Measurements from ENCODE around the gene SGMS1.

DNA sequence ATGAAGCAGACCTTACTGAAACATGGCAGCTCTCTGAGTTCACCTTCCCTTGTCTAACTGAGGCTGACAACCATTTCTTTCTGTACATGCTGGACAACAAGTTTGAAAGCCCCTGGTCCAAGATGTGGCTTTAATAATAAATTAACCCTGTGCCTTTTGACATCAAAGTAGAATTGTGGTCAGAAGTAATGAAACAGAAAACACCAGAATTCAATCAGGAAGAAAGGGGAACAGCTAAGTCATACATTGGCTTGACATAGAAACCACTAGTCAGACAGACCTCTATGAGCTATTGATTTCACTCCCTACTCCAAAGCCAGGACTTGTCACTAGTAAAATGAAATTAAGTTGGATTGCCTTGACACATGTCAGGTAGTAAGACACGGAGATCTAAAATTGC is 197.3 kb downstream of the SGMS1 start:
- no peak for TF ChIP-seq EZH2phosphoT487 (IDR thresholded peaks at IDR 0.05; ENCODE audit: borderline replicate concordance, low read length)
- TF ChIP-seq, protein P1, sequence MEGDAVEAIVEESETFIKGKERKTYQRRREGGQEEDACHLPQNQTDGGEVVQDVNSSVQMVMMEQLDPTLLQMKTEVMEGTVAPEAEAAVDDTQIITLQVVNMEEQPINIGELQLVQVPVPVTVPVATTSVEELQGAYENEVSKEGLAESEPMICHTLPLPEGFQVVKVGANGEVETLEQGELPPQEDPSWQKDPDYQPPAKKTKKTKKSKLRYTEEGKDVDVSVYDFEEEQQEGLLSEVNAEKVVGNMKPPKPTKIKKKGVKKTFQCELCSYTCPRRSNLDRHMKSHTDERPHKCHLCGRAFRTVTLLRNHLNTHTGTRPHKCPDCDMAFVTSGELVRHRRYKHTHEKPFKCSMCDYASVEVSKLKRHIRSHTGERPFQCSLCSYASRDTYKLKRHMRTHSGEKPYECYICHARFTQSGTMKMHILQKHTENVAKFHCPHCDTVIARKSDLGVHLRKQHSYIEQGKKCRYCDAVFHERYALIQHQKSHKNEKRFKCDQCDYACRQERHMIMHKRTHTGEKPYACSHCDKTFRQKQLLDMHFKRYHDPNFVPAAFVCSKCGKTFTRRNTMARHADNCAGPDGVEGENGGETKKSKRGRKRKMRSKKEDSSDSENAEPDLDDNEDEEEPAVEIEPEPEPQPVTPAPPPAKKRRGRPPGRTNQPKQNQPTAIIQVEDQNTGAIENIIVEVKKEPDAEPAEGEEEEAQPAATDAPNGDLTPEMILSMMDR (IDR thresholded peaks at IDR 0.05; ENCODE audit: low read depth, low read length, poor library complexity, severe bottlenecking) = no peak

Data from DOHH2 (cell line).